ENCODE measurements around the gene KLHL18.

KLHL18 gene

DNA sequence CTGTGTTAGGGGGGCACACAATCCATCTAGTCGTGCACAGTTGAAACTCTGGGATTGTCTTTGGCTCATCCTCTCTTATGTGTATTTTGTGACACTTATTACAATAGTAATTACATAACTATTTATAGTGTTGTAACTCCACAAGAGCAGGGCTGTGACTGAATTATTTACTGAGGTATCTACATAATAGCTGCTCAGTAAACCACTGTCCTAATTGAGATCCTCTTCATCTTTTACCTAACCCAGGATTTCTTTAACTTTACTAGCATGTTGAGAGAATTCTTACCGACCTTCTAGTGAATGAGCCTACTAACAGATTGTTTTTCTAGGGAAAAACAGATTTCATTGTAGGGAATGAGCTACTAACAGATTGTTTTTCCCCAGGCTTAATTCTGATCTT, 11.1 kb downstream of the KLHL18 start:
- Histone ChIP-seq H3K27me3 (ENCODE audit: insufficient read depth, poor library complexity, severe bottlenecking) (no peaks in the 10 kb centered on the region), H3K9me3 (ENCODE audit: severe bottlenecking) (no peaks in the 10 kb centered on the region), H3K4me3 (ENCODE audit: severe bottlenecking) (no peak overlapping the region), H3K27ac (ENCODE audit: poor library complexity, severe bottlenecking) (no peak overlapping the region), H3K36me3 (ENCODE audit: low read depth) (peaks cover 5% of the 10 kb centered on the region; the same call in 1 of the 2 replicates), H3K4me1 (ENCODE audit: insufficient read depth, poor library complexity, severe bottlenecking) (no peaks in the 10 kb centered on the region)
- DNase-seq (ENCODE audit: low spot score) (no peak), ATAC-seq (ENCODE audit: low read depth) (no peak)
- TF ChIP-seq, protein P1, sequence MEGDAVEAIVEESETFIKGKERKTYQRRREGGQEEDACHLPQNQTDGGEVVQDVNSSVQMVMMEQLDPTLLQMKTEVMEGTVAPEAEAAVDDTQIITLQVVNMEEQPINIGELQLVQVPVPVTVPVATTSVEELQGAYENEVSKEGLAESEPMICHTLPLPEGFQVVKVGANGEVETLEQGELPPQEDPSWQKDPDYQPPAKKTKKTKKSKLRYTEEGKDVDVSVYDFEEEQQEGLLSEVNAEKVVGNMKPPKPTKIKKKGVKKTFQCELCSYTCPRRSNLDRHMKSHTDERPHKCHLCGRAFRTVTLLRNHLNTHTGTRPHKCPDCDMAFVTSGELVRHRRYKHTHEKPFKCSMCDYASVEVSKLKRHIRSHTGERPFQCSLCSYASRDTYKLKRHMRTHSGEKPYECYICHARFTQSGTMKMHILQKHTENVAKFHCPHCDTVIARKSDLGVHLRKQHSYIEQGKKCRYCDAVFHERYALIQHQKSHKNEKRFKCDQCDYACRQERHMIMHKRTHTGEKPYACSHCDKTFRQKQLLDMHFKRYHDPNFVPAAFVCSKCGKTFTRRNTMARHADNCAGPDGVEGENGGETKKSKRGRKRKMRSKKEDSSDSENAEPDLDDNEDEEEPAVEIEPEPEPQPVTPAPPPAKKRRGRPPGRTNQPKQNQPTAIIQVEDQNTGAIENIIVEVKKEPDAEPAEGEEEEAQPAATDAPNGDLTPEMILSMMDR (IDR thresholded peaks at IDR 0.05; ENCODE audit: poor library complexity, severe bottlenecking), result no peak

DNA sequence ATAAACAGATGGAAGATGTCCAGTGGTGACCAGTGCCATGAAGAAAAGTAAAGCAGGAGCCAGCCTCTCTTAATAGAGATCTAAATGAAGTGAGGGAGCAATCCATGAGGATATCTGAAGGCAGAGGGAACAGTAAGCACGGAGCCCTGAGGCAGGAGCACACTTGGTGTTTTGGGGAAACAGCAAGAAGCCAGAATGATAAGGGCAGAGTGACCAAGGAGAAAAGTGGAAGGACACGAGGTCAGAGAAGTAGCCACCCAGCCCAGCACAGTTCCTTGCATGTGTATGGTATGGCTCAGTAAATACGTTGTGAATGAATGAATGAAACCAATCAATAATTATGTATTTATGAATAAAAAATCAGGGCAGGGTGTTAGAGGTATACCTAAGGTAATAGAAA, 11.6 kb downstream of the KLHL18 start:
- Histone ChIP-seq H3K27ac (ENCODE audit: poor library complexity, severe bottlenecking) (no peak overlapping the region), H3K9me3 (ENCODE audit: severe bottlenecking) (no peaks in the 10 kb centered on the region), H3K4me1 (ENCODE audit: insufficient read depth, poor library complexity, severe bottlenecking) (no peaks in the 10 kb centered on the region), H3K27me3 (ENCODE audit: insufficient read depth, poor library complexity, severe bottlenecking) (no peaks in the 10 kb centered on the region), H3K4me3 (ENCODE audit: severe bottlenecking) (no peak overlapping the region), H3K36me3 (ENCODE audit: low read depth) (no peaks in the 10 kb centered on the region)
- TF ChIP-seq, protein P1 (IDR thresholded peaks at IDR 0.05; ENCODE audit: poor library complexity, severe bottlenecking), result no peak
- DNase-seq (ENCODE audit: low spot score), result no peak
- no peak for ATAC-seq (ENCODE audit: low read depth)

DNA sequence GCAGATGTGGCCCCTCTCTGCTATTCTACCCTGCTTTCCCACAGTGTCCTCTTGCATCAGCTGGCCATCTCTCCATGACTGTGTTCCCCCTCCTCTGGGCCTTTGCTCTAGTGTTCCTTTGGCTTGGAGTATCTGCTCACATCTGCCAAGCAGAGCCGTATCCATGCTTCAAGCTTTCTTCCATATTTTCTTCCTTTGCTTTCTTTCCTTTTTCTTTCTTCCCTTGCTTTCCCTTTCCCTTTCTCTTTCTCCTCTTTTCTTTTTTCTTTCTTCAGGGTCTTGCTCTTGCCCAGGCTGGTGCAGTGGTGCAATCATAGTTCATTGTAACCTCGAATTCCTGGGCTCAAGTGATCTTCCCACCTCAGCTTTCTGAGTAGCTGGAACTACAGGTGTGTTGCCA, 12.6 kb downstream of the KLHL18 start:
- no peak for ATAC-seq (ENCODE audit: low read depth)
- Histone ChIP-seq H3K27me3 (ENCODE audit: insufficient read depth, poor library complexity, severe bottlenecking) (no peaks in the 10 kb centered on the region), H3K27ac (ENCODE audit: poor library complexity, severe bottlenecking) (no peak overlapping the region), H3K9me3 (ENCODE audit: severe bottlenecking) (no peaks in the 10 kb centered on the region), H3K4me3 (ENCODE audit: severe bottlenecking) (no peak overlapping the region), H3K4me1 (ENCODE audit: insufficient read depth, poor library complexity, severe bottlenecking) (no peaks in the 10 kb centered on the region), H3K36me3 (ENCODE audit: low read depth) (no peaks in the 10 kb centered on the region)
- TF ChIP-seq, protein P1 (IDR thresholded peaks at IDR 0.05; ENCODE audit: poor library complexity, severe bottlenecking), result no peak
- DNase-seq (ENCODE audit: low spot score), result no peak

DNA sequence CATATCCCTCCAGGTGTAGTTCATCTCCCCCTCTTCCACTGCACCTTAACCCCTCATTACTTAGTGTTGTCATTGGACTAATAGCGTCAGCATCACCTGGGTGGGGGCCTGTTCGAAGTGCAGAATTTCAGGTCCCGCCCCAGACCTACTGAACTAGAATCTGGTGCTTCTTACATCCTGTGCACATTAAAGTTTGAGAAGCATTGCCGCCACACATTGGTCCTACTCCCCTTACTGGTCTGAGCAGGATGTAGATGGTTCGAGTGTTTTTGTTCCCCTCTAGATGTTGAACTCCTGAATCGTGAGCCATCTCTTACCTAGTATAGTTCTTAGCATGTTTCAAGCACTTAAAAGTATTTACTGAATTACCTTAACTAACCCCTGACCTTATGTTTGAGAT, 13.2 kb downstream of the KLHL18 start:
- TF ChIP-seq, protein P1 (IDR thresholded peaks at IDR 0.05; ENCODE audit: poor library complexity, severe bottlenecking), result no peak
- no peaks in the 10 kb centered on the region for H3K9me3 ChIP-seq (ENCODE audit: severe bottlenecking)
- ATAC-seq (ENCODE audit: low read depth) (no peak), DNase-seq (ENCODE audit: low spot score) (no peak)
- H3K4me3 ChIP-seq (ENCODE audit: severe bottlenecking), result no peak overlapping the region
- no peaks in the 10 kb centered on the region for H3K4me1 ChIP-seq (ENCODE audit: insufficient read depth, poor library complexity, severe bottlenecking)
- H3K27me3 ChIP-seq (ENCODE audit: insufficient read depth, poor library complexity, severe bottlenecking), result no peaks in the 10 kb centered on the region
- no peak overlapping the region for H3K27ac ChIP-seq (ENCODE audit: poor library complexity, severe bottlenecking)
- H3K36me3 ChIP-seq (ENCODE audit: low read depth), result no peaks in the 10 kb centered on the region

DNA sequence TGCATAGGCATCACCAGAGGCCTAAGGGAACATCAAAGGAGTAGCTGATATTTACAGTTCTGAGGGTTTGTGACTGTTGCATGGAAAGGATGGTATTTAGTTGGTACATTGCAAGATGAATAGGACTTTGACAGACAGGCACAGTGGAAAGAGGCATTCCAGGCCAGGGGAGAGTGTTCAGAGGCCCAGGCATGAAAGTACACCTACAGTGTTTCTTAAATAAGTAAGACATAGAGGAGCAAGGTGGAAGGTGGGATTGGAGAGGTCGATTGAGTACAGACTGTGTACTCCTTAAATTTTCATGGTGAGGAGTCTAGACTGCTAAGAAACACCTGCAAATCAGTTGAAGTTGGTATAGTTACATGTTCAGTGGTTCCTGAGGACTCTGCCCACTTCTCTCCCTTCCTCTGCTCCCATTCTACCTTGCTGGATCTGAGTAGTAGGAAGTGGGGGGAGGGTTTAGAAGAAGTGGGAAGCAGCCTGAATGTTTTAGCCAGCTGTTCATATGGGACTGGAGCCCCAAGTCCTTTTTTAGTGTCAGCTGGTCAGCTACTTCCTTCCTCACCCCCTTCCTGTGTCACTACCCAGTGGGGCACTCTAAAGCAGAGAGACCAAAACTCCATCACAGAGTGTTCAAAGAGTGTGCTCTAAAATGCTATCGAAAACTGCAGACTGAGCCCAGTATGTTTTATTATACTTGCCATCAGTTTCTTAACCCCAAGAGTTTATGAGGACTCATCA, 14.0 kb downstream of the KLHL18 start:
- Histone ChIP-seq H3K36me3 (ENCODE audit: low read depth) (no peaks in the 10 kb centered on the region; the same call in 1 of the 2 replicates), H3K27ac (ENCODE audit: poor library complexity, severe bottlenecking) (no peak overlapping the region), H3K4me3 (ENCODE audit: severe bottlenecking) (no peak overlapping the region), H3K4me1 (ENCODE audit: insufficient read depth, poor library complexity, severe bottlenecking) (no peaks in the 10 kb centered on the region), H3K9me3 (ENCODE audit: severe bottlenecking) (no peaks in the 10 kb centered on the region), H3K27me3 (ENCODE audit: insufficient read depth, poor library complexity, severe bottlenecking) (no peaks in the 10 kb centered on the region)
- TF ChIP-seq, protein P1 (IDR thresholded peaks at IDR 0.05; ENCODE audit: poor library complexity, severe bottlenecking), result no peak
- DNase-seq (ENCODE audit: low spot score) (no peak), ATAC-seq (ENCODE audit: low read depth) (no peak)
